Colonic mucosa (tissue), 4 donors: ENCODE measurements around the gene ATP1A4. TPM values are rescaled to one million over a fixed set of nuclear protein-coding genes. Genes with fewer than 3 reads are reported as not detected.
A peak's percentile ranks its signal among the peaks of the same experiment; 100 is the strongest.

Source experiments
- DNase-seq: peaks from one replicate; pipeline ENCODE4 v3.0.0-alpha.2; 2020
- H3K27ac ChIP-seq: fragments of 200-600 bp; one replicate; pipeline ENCODE4 v1.8.0; 2021
- H3K27me3 ChIP-seq: fragments of 200-600 bp; one replicate; pipeline ENCODE4 v1.8.0; 2021
- H3K36me3 ChIP-seq: fragments of 200-600 bp; one replicate; pipeline ENCODE4 v1.8.0; 2021
- H3K4me1 ChIP-seq: fragments of 200-600 bp; one replicate; pipeline ENCODE4 v1.8.0; 2021; ENCODE audit warnings: mild to moderate bottlenecking
- H3K4me3 ChIP-seq: fragments of 200-600 bp; one replicate; pipeline ENCODE4 v1.8.0; 2021
- H3K9ac ChIP-seq, 2 donors: one replicate each; pipeline ENCODE4 v1.7.0; 2013; ENCODE audit warnings: control low read depth in 2 of 2, low read depth in 2 of 2, low read length in 2 of 2
- H3K9me3 ChIP-seq: fragments of 200-600 bp; one replicate; pipeline ENCODE4 v1.8.0; 2021
- CTCF ChIP-seq: fragments of 200-600 bp; IDR thresholded peaks from one replicate; pipeline ENCODE4 v1.8.0; 2022; ENCODE audit warnings: antibody characterized with exemption, mild to moderate bottlenecking
- intact Hi-C: fragments of 100-400 bp; cut with DNase I; formaldehyde crosslinking; loops from one replicate; pipeline ENCODE4 v1.14.1; 2022
- total RNA-seq, 2 donors: library from RNA; stranded (reverse); fragmentation: NEBNext Ultra II Directional in 1 of 2; extraction: Animal tissue kit (Norgen Biotek cat#: 25700) in 1 of 2; gene quantifications; one replicate each; pipeline ENCODE4 v1.2.1, GENCODE V29; 2021
- donor health status: healthy.
- donor health status: DM: no; HTN: no; CAD: no.
- donor health status: DM: no; HTN: no; CAD: no.

Gene ATP1A4
- total RNA-seq, 2 donors from 2014 or later, result not detected

GRCh38 chr1:160209321-160210046 is 58.1 kb downstream of the ATP1A4 start:
- H3K4me3 ChIP-seq, result no peak overlapping the region
- no peak for TF ChIP-seq CTCF

GRCh38 chr1:160210561-160210960 is 59.2 kb downstream of the ATP1A4 start:
- H3K4me1 ChIP-seq, result no peaks in the 10 kb centered on the region
- intact Hi-C loops, result no loop called here
- no peak overlapping the region for H3K4me3 ChIP-seq
- DNase-seq, result no peak
- no peak overlapping the region for H3K9ac ChIP-seq
- H3K9me3 ChIP-seq, result no peaks in the 10 kb centered on the region
- peaks cover 10% of the 10 kb centered on the region for H3K36me3 ChIP-seq
- no peaks in the 10 kb centered on the region for H3K27me3 ChIP-seq
- no peak overlapping the region for H3K27ac ChIP-seq
- no peak for TF ChIP-seq CTCF

More at GRCh38 chr1:160209321-160210046, 58.1 kb downstream of the ATP1A4 start:
- Histone ChIP-seq H3K4me1 (no peaks in the 10 kb centered on the region), H3K27me3 (no peaks in the 10 kb centered on the region), H3K9ac (no peak overlapping the region), H3K9me3 (no peaks in the 10 kb centered on the region), H3K27ac (no peak overlapping the region), H3K36me3 (peaks cover 6% of the 10 kb centered on the region)
- DNase-seq, result no peak
- intact Hi-C loops, result no loop called here

DNA sequence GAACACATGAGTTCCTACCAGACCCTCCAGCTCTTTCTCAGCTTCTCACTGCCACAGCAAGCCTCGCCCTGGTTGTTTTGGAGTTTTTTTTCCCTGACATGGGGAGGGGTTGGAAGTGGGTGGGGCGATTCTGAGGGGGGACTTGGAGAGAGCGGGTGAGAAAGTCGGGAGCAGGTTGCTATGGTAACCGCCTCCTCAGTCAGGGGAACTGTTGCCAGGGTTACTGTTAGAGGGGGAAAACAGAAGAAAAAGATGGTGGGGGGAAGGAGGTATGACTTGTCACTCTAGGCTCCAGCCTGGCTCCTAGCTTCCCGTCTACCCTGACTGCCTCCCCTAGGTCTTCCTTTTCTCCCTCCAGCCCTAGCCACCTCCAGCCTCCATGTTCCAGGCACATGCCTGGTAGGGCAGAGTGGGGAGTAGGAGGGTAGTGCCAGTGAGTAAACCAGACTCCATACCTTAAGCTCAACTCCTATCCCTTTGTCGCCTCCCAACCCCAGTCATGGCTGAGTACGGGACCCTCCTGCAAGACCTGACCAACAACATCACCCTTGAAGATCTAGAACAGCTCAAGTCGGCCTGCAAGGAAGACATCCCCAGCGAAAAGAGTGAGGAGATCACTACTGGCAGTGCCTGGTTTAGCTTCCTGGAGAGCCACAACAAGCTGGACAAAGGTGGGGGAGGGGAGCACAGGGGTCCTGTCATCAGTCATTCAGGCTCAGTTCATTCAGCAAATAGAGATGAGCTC is 59.8 kb downstream of the ATP1A4 start:
- no peak for TF ChIP-seq CTCF
- Histone ChIP-seq H3K9ac (no peak overlapping the region), H3K9me3 (no peaks in the 10 kb centered on the region), H3K27me3 (no peaks in the 10 kb centered on the region), H3K4me1 (no peaks in the 10 kb centered on the region), H3K27ac (no peak overlapping the region), H3K36me3 (peaks cover 12% of the 10 kb centered on the region), H3K4me3 (no peak overlapping the region)
- no peak for DNase-seq
- intact Hi-C loops, result no loop called here

GRCh38 chr1:160214481-160215140 is 63.2 kb downstream of the ATP1A4 start:
- no peaks in the 10 kb centered on the region for H3K27me3 ChIP-seq
- H3K9ac ChIP-seq, result no peak overlapping the region
- peak; percentile 47 for DNase-seq
- H3K4me1 ChIP-seq, result no peaks in the 10 kb centered on the region
- H3K9me3 ChIP-seq, result no peaks in the 10 kb centered on the region
- TF ChIP-seq CTCF, result no peak
- no peak overlapping the region for H3K27ac ChIP-seq
- peaks cover 12% of the 10 kb centered on the region for H3K36me3 ChIP-seq
- H3K4me3 ChIP-seq, result no peak overlapping the region
- intact Hi-C loops, result no loop called here

GRCh38 chr1:160216301-160216700 is 64.9 kb downstream of the ATP1A4 start:
- H3K27me3 ChIP-seq, result no peaks in the 10 kb centered on the region
- TF ChIP-seq CTCF, result no peak
- H3K9ac ChIP-seq, result no peak overlapping the region
- no peak overlapping the region for H3K4me3 ChIP-seq
- intact Hi-C loops, result no loop called here
- peaks cover 11% of the 10 kb centered on the region for H3K36me3 ChIP-seq
- no peaks in the 10 kb centered on the region for H3K9me3 ChIP-seq
- no peaks in the 10 kb centered on the region for H3K4me1 ChIP-seq
- no peak overlapping the region for H3K27ac ChIP-seq
- DNase-seq, result no peak
